Kidney epithelial cell (primary cell): ENCODE data around the gene FAM210B. TPM values are rescaled to one million over a fixed set of nuclear protein-coding genes. Genes with fewer than 3 reads are reported as not detected.

ENCODE experiments used
- DNase-seq: peaks from one replicate; pipeline ENCODE4 v3.0.0-alpha.2; 2010; ENCODE audit warnings: low read depth
- H3K27me3 ChIP-seq: 2 replicates; pipeline ENCODE4 v1.6.0; 2011; ENCODE audit warnings: low read length; ENCODE audit not compliant: control insufficient read depth, insufficient read depth
- H3K36me3 ChIP-seq: 2 replicates; pipeline ENCODE4 v1.5.1; 2011; ENCODE audit warnings: low read length; ENCODE audit not compliant: control insufficient read depth, insufficient read depth
- H3K4me3 ChIP-seq: 2 replicates; pipeline ENCODE4 v1.5.1; 2011; ENCODE audit warnings: low read depth, mild to moderate bottlenecking, control low read depth, low read length
- CTCF ChIP-seq: IDR thresholded peaks from 2 replicates; pipeline ENCODE4 v1.5.1; 2011; ENCODE audit warnings: mild to moderate bottlenecking, moderate library complexity, low read length, control low read depth, inconsistent platforms; ENCODE audit not compliant: insufficient read depth, poor library complexity, severe bottlenecking
- total RNA-seq: library from RNA; depleted of rRNA; stranded (reverse); fragments of >200 nt; gene quantifications from 2 replicates; pipeline ENCODE4 v1.2.3, GENCODE V29; 2015

Gene FAM210B
- total RNA-seq, 1 donor from 2014 or later: 59.7 TPM

DNA sequence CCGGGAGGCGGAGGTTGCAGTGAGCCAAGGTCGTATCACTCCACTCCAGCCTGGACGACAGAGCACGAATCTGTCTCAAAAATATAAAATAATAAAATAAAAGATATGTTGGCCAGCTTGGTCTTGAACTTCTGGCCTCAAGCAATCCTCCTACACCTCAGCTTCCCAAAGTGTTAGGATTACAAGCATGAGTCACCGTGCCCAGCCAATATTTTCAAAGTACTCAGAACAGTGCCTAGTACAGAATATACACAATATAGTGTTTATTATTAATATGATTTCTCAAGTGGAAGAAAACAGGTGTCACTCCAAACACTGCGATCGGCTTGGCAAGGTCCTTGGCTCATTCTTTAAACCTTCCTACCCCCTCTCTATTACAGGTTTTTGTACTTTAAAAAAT is 3.1 kb downstream of the FAM210B start:
- Histone ChIP-seq H3K4me3 (no peak overlapping the region), H3K36me3 (no peaks in the 10 kb centered on the region), H3K27me3 (no peaks in the 10 kb centered on the region)
- no peak for TF ChIP-seq CTCF
- DNase-seq: no peak

- no peak for TF ChIP-seq CTCF
- DNase-seq: no peak
Observed at GRCh38 chr20:56362833-56363413, 4.1 kb downstream of the FAM210B start.

GRCh38 chr20:56363491-56363890 is 4.7 kb downstream of the FAM210B start:
- Histone ChIP-seq H3K27me3 (no peaks in the 10 kb centered on the region), H3K4me3 (no peak overlapping the region), H3K36me3 (no peaks in the 10 kb centered on the region)
- no peak for DNase-seq
- TF ChIP-seq CTCF: no peak

More at GRCh38 chr20:56362833-56363413, 4.1 kb downstream of the FAM210B start:
- H3K4me3 ChIP-seq: no peak overlapping the region
- H3K36me3 ChIP-seq: no peaks in the 10 kb centered on the region
- H3K27me3 ChIP-seq: no peaks in the 10 kb centered on the region

DNA sequence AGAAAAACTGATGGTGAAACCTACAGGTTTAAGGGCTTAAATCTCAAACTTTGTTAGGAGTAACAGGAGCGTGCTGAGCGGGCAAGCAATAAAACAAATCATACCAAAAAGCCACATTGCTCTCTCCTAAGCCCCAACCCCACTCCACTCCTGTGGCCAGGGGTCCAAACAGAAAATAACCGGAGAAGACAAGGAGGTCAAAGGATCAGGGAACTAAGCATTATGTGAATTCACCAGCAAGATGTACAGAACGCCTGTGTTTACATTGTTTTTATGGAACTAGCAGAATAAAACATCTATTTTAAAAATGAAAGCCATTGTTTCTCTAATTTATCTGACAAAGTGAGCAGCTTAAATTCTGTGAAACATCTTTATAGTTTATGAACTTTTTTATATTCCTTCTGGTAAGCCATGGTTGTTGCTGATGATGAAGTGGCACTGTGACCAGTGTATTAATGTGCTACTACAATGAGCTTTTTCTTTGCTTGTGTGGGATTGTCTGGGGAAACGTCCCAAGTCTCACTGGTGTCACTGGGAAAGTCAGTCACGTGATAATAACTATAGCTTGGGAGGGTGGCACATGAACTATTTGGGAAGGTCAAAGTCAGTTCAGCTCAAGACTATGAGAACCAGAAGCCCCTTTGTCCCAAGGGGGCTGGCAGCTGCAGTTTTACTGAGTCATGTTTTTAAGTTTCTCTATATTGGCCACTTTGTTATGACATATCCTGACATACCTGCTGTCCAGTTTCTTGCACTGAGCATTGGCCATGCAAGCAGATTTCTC is 9.8 kb downstream of the FAM210B start:
- Histone ChIP-seq H3K27me3 (no peaks in the 10 kb centered on the region), H3K36me3 (no peaks in the 10 kb centered on the region), H3K4me3 (no peak overlapping the region)
- no peak for DNase-seq
- TF ChIP-seq CTCF: no peak

DNA sequence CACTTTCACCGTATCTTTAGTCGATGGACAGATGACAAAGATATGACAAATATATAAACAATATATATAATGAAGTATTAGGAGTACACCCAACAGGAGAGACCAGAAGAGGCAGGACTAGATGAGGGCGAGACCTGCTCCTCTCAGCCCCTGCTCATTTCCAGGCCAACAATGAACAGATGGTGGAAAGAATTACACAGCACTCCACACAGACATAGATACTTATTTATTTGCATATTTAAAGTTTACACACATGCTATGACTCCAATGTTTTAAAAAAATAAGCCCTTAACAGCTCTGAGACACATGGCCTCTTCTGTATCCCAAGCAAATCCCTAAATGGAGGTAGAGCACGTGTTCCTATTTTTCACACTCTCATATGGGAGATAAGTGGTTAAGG is 10.4 kb downstream of the FAM210B start:
- DNase-seq: no peak
- H3K36me3 ChIP-seq: no peaks in the 10 kb centered on the region
- H3K4me3 ChIP-seq: no peak overlapping the region
- no peaks in the 10 kb centered on the region for H3K27me3 ChIP-seq
- no peak for TF ChIP-seq CTCF

DNA sequence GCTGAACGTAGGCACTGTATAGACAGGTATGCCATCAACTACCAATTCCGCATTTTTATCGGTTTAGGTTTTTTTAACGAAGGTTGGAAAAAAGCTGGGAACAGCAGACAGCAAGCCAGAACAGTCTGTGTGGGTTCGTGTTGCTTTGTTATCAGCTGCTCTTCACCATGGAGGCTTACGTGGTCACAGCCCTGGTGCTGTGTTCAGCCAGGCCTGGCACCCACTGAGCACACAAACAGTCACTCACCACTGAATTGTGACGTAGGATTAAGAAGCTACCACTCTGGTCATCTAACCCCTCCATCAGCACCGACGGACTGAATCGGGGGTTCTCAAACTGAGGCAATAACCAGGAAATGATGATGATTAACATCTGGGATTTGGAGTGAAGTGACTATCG is 13.2 kb downstream of the FAM210B start:
- TF ChIP-seq CTCF: no peak
- no peaks in the 10 kb centered on the region for H3K36me3 ChIP-seq
- no peak for DNase-seq
- no peaks in the 10 kb centered on the region for H3K27me3 ChIP-seq
- H3K4me3 ChIP-seq: no peak overlapping the region
